Activated T-cell treated with anti-CD3 and anti-CD28 coated beads, Interleukin-2, amount 50 U/mL, for 48 hours (primary cell): ENCODE results near the gene GPR139.

Experiments
- DNase-seq, 2 experiments: peaks; one replicate each; pipeline ENCODE4 v3.0.0-alpha.2; 2020

GPR139 gene

DNA sequence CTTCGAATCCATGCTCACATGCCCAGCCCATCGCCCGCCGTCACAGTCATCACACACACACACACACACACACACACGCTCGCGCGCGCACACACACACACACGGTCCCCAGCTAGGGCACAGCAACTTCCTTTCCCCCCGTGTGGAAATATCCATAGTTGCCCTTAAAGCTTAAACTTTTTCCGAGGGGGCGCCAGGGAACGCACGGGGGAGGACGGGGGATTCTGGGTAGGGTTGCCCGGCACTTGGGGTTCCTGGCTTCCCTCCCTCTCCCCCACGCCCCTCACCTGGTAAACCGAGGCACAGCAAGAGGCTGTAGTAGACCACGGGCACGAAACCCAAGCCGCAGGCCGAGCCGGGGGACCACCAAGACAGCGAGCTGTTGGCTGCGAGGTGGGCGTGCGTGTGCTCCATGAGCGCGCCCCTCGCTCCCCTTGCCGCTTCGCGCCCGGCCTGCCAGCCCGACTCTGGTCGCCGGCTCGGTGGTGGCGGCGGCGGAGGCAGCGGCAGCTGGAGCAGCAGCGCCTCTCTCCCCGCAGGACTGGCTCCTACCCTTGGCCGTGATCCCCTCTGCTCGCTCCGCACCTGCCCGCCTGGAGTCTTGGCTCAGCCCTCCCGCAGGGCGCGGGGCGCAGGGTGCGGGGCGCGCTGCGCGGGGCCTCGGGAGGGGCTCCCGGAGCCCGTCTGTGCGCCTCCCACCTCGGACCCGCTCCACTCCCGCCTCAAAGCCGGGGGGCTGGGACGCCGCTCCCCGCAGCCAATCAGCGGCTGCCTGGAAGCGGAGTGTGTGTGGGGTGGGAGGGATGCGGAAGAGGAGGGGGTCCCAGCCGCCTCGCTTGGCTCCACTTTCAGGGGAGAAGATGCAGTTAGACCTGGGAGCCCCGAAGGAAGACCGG is at the start of gene GPR139:
Gene GPR139, minus strand, starts transcription at position 688 of the 896 bp plus-strand sequence. Its CDS starts 274 bp downstream, at position 414.
- DNase-seq: no peak

GRCh38 chr16:20122011-20122410 is 48.3 kb upstream of the GPR139 start:
- no peak for DNase-seq

GRCh38 chr16:20114356-20114755 is 40.7 kb upstream of the GPR139 start:
- no peak for DNase-seq

DNA sequence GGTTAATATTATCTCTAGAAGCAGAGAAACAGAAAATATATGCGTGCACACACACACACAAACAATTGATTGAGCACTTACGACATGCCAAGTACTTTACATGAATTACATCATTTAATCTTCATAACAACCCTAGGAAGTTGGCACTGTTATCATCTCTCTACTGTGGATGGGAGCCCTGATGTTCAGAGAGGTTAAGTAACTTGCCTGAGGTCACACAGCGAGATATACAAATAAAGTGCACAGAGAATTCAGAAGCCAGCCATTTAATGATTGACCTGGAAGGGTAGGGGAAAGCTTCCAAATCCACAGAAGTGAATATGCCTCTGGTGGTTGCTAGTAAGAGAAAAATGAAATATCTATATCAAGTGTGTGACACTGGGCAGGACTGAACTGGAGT is 37.5 kb upstream of the GPR139 start:
- DNase-seq: no peak

DNA sequence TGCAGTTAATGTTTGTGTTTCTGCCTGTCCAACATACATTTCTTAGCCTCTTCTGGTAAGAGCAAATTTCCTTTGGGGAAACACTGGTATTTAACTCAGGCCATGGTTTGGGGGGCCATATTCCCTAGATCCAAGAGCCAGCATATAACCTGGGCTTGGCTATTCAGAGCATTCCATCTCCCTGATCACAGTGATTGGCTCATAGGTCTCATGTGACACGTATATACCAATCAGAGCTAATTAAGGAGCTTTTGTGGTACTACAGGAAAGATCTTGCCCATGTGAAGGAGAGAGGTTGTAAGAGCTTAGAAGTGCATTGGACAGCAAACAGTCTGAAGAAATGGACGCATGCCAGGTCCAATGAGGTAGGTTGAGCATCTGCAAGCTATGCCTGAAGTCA is 33.4 kb upstream of the GPR139 start:
- no peak for DNase-seq

GRCh38 chr16:20104563-20105183 is 31.0 kb upstream of the GPR139 start:
- DNase-seq: no peak

- no peak for DNase-seq
These were observed 28.8 kb upstream of the GPR139 start for GRCh38 chr16:20102521-20102920.

DNA sequence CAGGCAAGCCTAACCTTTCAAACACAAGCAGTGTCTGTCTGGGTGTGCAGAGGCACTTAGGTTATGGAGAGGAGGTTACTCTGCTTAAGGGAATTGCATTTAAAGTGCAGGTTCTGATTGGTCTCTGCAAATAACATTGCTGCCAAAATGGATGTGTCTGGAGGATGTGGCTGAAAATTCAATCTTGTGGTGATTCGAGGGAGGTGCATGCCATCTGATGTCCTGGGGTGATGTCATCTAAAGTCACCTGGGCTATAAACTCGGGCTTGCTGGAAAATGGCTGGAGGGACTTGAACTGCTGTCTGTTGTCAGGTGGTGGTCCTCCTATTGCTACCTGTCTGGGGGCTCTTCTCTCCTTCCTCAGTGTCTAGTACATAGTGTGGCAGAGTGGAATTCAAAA is 28.3 kb upstream of the GPR139 start:
- DNase-seq: no peak

- DNase-seq: no peak
These were observed 25.7 kb upstream of the GPR139 start for GRCh38 chr16:20099375-20099774.

- DNase-seq: no peak
These were observed 20.5 kb upstream of the GPR139 start for GRCh38 chr16:20094157-20094556.

DNA sequence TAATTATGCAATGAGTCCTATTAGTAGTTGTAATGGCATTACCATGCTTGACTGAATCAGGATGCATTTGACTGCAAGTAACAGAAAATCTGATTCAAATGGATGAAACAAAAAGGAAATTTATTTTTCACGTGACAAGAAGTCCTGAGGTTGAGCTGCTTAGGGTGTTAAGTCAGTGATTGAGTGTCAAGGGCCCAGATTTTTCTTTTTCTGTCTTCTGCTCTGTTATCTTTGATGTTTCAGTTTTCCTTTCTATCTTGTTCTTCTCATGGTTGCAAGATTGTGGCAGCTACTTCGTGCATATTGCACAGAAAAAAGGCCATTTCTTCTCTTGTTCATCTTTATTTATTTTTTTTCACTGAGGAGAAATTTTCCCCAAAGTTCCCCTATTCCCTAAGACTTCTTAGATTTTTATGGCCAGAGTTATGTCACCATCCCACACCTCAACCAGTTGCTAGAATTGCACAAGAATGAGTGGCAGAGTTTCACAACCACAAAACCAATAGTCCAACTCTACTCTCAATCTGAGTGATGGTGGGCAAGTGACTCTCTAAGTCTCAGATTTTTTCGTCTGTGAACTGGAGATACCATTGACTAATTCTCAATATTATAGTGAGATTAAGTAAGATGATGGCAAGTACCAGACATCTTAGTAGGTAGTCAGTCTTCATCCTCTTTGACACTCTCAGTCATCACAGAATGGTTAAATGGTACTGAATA is 15.7 kb upstream of the GPR139 start:
- DNase-seq: no peak

DNA sequence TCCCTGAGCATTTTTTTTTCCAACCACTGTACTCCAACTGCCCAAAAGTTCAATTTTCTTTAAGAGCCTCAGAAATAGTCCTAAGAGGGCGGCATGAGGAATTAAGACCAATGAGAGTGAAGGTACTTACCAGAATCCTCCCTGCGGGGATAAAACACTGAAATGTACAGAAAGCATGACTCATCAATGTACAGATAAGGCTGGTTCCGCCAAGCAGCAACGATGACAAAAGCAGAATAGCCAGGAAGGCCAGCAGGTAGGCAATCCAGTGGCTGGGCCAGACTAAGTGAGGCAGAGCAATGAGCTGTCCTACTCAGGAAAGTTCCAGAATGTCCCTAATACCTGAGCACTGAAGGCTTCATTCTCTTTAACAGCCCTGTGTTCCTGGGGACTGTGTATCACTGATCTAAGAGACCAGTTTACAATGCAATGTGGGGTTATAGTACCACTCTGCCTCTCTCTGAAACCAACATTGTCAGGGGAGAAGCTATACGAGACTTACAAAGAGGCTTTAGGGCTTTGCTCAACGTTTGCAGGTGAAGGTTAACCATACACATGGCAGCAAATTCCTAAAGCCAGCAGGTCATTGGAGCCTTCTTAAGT is 11.0 kb upstream of the GPR139 start:
- no peak for DNase-seq

GRCh38 chr16:20079106-20079505 is 5.4 kb upstream of the GPR139 start:
- DNase-seq: no peak

GRCh38 chr16:20075243-20075642 is 1.6 kb upstream of the GPR139 start:
- no peak for DNase-seq

GRCh38 chr16:20074099-20074991 is 655 bp upstream of the GPR139 start:
- DNase-seq: no peak

GRCh38 chr16:20072874-20073202 is 852 bp downstream of the GPR139 start:
- DNase-seq: no peak

GRCh38 chr16:20072146-20072873 is 1.4 kb downstream of the GPR139 start:
- no peak for DNase-seq

- DNase-seq: no peak
These were observed 8.8 kb downstream of the GPR139 start for GRCh38 chr16:20064931-20065330.

- DNase-seq: no peak
These were observed 9.2 kb downstream of the GPR139 start for GRCh38 chr16:20064520-20064919.

- no peak for DNase-seq
These were observed 12.6 kb downstream of the GPR139 start for GRCh38 chr16:20061132-20061531.

- no peak for DNase-seq
These were observed 17.3 kb downstream of the GPR139 start for GRCh38 chr16:20056436-20056835.

DNA sequence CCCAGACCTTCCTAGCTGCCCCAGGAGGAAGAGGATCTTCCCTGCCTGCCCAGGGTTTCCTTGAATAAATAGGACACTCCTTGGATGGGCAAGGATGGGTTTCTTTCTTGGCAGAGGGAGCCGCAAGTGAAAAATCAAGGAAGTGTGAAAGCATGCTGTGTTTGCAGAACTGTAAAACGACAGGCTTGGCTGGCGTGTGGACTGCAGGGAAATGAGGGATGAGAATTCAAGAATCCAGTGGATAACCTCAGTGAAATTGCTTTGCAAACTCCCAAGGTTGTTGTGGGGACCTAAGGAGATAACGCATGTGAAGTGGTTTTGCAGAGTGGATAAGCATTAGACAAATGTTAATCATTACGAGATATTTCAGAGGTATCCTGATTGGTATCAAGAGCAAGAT is 20.4 kb downstream of the GPR139 start:
- DNase-seq: no peak
